H1 (cell line): ENCODE data around the gene MEF2A.

Source experiments
- EP300 ChIP-seq, 2 experiments: IDR thresholded peaks; 1 replicate in 1 of 2; 2 replicates in 1 of 2; pipeline ENCODE4 v1.6.1; 2011 to 2012; ENCODE audit warnings: low read depth in 2 of 2, low read length in 2 of 2, mild to moderate bottlenecking in 2 of 2, borderline replicate concordance in 1 of 2, inconsistent platforms in 1 of 2, moderate library complexity in 1 of 2
- POU5F1 ChIP-seq: IDR thresholded peaks from 2 replicates; pipeline ENCODE4 v1.6.1; 2011; ENCODE audit warnings: low read depth, mild to moderate bottlenecking, low read length, moderate library complexity
- SP2 ChIP-seq: IDR thresholded peaks from 2 replicates; pipeline ENCODE4 v1.6.1; 2012; ENCODE audit warnings: mild to moderate bottlenecking, low read length, inconsistent platforms
- TF ChIP-seq, protein P1 (sequence below), 3 experiments: IDR thresholded peaks; 1 replicate in 2 of 3; 2 replicates in 1 of 3; pipeline versions ENCODE4 v1.5.1 to v1.6.1; 2011; ENCODE audit warnings: low read length in 3 of 3, mild to moderate bottlenecking in 3 of 3, inconsistent platforms in 2 of 3, low read depth in 1 of 3, moderate library complexity in 1 of 3; ENCODE audit not compliant: insufficient read depth in 1 of 3; ENCODE audit errors: control extremely low read depth in 1 of 3

DNA sequence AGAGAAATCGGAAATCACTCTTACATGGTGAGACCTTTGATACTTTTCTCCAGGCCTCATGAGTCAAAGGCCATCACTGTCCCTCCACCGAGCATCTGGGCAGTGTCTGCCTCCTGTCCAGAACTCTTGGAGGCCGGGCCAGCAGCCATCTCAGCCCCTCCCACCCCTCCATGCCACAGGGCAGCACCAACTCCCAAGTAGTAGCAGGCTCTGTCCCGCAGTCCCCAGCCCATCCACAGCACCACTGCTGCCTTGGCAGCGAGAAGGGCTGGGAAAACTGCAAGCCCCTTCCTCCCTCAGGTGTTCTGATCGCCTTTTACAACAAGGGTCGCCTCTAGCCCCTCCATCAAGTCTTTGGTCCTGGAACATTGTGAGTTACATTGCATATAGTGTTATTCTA lies 161.9 kb downstream of the MEF2A start:
- TF ChIP-seq EP300 (IDR thresholded peaks at IDR 0.05; ENCODE audit: borderline replicate concordance in 1 of 2, low read depth in 2 of 2, low read length in 2 of 2) (no peak), SP2 (no peak), POU5F1 (no peak)
- TF ChIP-seq, protein P1, sequence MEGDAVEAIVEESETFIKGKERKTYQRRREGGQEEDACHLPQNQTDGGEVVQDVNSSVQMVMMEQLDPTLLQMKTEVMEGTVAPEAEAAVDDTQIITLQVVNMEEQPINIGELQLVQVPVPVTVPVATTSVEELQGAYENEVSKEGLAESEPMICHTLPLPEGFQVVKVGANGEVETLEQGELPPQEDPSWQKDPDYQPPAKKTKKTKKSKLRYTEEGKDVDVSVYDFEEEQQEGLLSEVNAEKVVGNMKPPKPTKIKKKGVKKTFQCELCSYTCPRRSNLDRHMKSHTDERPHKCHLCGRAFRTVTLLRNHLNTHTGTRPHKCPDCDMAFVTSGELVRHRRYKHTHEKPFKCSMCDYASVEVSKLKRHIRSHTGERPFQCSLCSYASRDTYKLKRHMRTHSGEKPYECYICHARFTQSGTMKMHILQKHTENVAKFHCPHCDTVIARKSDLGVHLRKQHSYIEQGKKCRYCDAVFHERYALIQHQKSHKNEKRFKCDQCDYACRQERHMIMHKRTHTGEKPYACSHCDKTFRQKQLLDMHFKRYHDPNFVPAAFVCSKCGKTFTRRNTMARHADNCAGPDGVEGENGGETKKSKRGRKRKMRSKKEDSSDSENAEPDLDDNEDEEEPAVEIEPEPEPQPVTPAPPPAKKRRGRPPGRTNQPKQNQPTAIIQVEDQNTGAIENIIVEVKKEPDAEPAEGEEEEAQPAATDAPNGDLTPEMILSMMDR (IDR thresholded peaks at IDR 0.05; ENCODE audit: control extremely low read depth in 1 of 3, insufficient read depth in 1 of 3, low read depth in 1 of 3, low read length in 3 of 3): no peak
